Mucosa of gallbladder (tissue), 1 donor: ENCODE results near the gene SLC35E3. TPM values are rescaled to one million over a fixed set of nuclear protein-coding genes. Genes with fewer than 3 reads are reported as not detected.

Experiments used
- DNase-seq: peaks from one replicate; pipeline ENCODE4 v3.0.0-alpha.2; 2020; ENCODE audit warnings: low spot score
- total RNA-seq: library from RNA; stranded (reverse); gene quantifications from one replicate; pipeline ENCODE4 v1.2.1, GENCODE V29; 2021
- donor health status: DM: no; HTN: no; CAD: no.

The SLC35E3 gene
- total RNA-seq = 6.1 TPM

DNA sequence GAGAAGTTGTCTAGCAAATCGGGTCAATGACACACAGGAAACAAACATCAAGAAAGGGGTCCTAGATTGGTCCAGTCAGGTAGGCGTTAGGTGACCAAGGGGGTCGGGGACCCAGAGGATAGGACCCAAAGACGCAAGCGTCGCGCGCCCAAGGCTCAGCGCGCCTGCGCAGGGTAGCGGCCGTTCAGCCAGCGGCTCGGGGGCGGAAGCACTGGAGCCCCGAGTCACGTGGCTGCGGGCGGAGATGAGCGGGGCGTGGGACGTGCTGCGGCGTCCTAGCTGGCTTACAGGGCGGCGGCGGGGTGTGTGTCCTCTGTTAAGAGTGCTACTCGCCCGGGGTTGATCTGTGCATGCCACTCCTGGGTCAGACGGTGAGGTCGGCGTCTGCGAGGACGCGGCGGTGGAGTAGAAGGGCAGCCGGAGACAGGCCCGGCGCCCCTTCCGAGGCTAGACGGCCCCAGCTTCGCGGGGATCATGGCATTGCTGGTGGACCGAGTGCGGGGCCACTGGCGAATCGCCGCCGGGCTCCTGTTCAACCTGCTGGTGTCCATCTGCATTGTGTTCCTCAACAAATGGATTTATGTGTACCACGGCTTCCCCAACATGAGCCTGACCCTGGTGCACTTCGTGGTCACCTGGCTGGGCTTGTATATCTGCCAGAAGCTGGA lies at the start of gene SLC35E3:
SLC35E3 (plus strand) TSS at position 273 of the 668 bp plus-strand sequence; CDS start at position 475, 202 bp downstream.
- DNase-seq = peak; percentile 92

DNA sequence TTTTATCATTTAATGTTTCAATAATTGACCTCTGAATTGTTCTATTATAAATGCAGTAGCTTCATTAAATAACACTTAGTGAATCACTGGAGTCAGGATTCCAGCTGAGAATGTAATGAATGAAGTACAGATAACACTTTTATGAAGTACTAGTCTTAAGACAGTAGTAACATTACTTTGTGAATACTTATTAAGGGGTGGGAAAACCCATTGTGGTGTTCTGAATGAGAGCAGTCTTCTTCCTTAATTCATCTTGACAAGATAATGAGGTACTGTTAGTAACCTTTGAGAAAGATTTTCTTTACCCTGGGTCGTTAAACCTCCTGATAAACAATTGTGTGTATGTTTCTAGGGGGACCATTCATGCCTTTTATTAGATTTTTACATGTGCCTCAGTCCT lies 46.5 kb upstream of the SLC35E3 start:
- DNase-seq = no peak

DNA sequence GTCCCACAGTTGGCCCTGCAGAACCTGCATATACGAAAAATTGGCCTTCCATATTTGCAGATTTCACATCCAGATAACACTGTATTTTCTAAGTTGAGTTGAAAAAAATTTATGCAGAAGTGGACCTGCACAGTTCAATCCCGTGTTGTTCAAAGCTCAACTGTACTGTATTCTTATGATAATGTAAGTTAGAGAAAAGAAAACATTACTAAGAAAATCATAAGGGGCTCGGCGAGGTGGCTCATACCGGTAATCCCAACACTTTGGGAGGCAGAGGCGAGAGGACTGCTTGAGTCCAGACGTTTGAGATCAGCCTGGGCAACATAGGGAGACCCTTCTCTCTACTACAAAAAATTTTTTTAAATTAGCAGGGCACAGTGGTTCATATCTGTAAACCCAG lies 18.2 kb upstream of the SLC35E3 start:
- no peak for DNase-seq

DNA sequence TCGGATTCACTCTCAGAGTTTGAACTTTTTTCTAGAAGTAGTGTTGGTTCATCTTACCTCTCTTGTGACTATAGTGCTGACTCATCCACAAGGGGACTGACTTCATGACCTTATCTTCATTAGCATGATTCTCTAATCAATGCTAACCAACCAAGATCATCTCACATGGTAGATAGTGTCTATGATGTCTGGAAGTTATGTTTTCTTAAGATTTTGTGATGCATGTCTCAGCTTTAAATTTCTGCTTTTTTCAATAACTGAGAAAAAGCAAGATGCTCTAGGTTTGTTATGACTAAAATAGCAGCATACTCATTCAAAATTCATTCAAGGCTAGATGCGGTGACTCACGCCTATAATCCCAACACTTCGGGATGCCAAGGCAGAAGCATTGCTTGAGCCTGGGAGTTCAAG lies 12.3 kb upstream of the SLC35E3 start:
- no peak for DNase-seq

DNA sequence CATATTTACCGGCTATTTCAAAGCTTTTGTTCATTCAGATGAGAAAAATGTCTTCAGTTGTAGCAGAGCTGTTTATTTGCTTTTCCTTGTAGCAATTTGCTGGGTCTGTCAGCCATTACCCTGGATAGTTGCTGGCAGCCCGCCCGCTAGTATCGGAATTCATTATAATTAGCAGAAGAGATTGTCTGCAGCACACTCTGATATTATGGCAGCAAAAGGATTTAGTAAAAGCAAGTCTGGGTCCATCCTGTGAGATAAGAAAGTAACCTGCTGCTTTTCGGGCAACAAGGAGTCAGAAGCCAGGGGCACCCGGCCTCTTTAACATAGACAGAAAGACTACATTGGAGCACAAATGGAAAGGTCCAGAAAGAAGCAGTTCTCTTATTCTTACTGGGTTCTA lies 6.1 kb upstream of the SLC35E3 start:
- DNase-seq = no peak

DNA sequence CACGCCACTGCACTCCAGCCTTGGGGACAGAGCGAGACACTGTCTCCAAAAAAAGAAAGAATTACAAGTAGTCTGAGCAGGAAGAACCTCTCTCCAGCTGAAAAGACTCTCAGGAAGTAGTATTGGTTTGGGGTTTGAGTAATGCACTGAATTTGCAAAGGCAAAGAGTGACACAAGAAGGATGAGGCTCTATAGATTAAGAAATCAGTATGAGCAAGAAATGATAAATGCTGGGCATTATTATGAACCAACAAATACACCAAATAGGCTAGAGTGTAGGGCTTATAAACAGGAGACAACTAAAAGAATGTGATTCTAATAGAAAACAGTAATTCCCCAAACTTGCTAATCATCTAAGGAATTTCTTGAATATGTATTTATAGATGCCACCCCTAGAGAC lies 2.6 kb upstream of the SLC35E3 start:
- no peak for DNase-seq

DNA sequence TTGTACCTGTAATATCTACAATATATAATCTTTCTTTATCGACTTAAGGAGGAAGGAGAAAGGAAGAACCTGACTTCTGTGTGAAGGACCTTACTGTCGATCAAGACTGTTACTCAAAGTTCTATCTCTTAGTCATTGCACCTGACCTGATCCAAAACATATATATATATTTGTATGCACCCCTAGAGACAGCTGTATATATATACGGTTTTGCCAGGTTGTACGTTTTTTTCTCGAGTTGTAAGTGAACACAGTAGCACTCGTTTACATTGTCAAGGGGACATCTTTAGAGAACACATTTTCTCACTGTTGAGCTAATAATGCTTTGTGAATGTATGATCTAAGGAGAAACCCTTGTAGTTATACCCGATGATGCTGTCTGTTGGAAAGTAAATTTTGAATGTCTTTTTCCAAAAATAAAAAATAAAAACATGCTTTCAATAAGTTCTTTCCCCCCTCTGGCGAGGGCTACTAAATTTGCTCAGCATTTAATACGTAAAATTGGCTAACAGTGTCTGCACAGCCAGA lies 536 bp upstream of the SLC35E3 start:
- DNase-seq = no peak

DNA sequence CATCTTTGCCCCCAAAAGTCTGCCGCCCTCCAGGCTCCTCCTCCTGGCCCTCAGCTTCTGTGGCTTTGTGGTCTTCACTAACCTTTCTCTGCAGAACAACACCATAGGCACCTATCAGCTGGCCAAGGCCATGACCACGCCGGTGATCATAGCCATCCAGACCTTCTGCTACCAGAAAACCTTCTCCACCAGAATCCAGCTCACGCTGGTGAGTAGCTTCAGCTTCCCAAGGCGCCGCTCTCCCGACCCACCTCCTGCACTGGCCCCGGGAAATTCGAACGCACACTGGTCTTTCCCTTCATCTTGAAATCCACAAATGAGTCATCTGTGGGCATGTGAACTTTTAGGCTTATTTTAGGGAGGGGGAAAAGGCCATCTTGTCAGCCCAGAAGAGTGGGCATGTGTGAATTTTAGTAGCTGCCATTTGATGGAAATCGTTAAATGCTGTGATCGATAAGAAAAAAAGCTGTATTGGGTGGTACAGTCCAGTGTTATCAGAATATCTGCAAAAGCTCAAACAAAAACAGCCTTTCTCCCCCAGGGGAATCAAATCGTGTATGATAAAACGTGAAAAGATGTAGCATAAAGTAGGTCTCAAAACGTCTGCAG lies 700 bp downstream of the SLC35E3 start:
- DNase-seq = peak; percentile 47

DNA sequence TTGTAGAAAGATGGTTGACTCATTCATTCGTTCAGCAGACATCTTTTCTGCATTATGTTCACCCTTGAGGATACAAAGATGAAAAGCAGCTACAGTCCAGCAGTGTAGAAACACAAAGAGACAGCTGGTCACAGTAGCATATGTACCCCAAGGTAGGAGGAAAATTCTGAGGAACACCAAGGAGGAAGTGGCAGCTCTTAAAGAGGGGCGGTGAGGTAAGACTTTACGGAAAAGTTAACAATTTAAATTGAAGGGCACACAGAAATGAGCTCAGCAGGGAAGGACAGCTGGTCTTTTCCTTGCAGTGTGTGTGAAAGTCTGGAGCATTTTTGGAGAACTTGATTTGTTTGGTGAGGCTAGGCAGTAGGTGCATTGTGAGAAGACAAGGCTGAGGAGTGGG lies 3.5 kb downstream of the SLC35E3 start:
- DNase-seq = no peak

DNA sequence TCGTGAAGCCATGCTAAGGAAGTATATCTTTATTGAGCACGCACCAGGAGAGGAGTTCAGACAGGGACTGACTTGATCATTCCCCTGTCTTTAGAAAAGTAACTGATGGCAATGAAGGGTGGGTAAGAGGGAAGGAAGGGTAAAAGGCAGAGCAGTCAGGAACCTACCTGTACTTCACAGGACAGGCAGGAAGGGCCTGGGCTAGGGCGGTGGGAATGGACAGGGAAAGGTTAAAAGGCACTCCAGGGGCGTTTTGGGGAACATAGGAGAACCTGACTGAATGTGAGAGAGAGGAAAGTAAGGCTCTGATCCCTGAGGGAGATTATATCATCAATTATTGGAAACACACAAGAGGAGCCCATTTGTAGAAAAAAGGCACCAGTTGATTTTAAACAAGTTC lies 3.9 kb downstream of the SLC35E3 start:
- DNase-seq = no peak

DNA sequence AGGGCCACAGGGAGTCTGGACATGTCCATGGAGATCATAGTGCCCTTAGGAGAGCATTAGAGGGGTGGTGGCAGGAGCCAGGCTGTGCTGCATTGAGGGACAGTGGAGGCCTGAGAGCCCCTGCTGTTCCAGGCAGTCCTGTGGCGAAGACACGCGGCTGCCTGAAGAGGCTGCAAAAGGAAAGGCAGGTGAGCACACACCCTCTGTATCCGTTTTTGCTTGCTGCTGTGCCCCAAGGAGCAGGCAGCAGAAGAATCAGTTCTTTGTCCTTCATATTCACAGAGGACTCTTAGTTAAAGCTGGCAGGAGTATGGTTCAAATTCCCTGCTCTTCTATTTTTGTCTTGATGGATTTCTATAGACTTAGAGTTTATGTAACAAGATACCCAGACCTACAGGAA lies 4.5 kb downstream of the SLC35E3 start:
- DNase-seq = no peak

DNA sequence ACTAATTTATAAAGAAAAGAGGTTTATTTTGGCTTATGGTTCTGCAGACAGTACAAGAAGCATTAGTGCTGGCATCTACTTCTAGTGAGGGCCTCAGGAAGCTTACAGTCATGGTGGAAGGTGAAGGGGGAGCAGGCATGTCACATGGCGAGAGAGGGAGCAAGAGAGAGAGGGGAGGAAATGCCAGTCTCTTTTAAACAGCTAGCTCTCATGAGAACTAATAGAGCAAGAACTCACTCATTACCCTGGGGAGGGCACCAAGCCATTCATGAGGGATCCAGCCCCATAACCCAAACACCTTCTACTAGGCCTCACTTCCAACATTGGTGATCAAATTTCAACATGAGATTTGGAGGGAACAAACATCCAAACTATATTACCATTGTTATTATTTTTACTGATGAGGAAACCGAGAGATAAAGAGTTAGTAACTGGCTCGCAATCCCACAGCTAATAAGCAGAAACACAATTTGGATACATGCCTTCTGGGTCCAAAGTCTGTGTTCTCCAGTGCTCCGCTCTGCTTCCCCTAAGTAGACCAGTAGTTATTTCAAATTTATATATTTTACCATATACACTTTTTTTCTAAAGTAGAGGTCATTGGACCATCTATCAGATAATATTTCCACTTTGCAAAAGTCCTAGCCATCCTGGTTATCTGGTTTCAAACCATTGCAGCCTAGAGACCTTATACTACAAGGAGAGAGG lies 9.7 kb downstream of the SLC35E3 start:
- DNase-seq = no peak

DNA sequence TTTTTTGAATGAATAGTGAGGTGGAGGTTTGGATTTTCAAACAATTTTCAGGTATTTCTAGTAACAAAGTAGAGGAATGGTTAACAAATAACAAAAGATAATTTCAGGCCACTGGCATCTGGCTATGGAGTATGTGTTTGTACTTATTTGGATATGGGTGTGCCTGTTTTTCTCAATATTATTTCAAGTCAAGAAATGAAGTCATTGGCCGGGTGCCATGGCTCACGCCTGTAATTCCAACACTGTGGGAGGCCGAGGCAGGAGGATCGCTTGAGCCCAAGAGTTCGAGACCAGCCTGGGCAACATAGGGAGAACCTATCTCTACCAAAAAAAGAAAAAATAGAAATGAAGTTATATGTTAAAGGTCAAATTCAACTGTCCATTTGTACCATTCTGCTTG lies 13.9 kb downstream of the SLC35E3 start:
- no peak for DNase-seq

DNA sequence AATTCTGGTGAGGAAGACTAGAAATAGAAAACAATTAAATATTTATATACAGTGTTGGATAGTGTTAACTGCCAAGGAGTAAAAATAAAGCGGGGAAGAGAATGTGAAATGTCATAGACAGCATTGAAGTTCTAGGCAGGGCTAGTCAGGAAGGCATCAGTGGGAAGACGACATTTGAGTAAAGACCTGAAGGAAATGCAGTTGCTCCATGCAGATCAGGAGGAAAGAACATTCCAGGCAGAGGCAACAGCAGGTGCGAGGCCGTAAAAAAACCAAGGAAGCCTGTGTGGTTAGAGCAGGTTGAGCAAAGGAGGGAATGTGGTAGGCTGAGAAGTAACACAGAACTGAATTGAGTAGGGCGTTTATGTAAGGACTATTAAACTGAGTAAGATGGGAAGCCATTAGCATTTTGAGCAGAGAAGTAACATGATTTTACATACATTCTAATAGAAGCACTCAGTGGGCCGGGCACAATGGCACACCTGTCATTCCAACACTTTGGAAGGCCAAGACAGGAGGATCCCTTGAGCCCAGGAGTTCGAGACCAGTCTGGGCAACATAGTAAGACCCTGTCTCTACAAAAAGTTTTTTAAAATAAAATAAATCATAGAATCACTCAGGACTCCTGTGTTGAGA lies 14.9 kb downstream of the SLC35E3 start:
- no peak for DNase-seq

DNA sequence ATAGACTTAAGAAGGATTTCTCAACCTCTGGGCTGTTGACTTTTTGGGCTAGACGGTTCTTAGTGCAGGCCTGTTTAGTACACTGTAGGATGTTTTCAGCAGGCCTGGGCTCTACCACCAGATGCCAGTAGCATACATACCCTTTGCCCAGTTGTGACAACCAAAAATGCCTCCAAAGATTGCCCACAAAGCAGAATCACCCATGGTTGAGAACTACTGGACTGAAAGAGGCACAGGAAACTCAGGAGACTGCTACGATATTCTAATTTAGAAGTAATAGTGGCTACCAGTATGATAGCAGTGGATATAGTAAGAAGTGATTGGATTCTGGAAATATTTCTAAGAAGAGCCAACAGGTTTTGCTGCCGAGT lies 15.5 kb downstream of the SLC35E3 start:
- DNase-seq = no peak

DNA sequence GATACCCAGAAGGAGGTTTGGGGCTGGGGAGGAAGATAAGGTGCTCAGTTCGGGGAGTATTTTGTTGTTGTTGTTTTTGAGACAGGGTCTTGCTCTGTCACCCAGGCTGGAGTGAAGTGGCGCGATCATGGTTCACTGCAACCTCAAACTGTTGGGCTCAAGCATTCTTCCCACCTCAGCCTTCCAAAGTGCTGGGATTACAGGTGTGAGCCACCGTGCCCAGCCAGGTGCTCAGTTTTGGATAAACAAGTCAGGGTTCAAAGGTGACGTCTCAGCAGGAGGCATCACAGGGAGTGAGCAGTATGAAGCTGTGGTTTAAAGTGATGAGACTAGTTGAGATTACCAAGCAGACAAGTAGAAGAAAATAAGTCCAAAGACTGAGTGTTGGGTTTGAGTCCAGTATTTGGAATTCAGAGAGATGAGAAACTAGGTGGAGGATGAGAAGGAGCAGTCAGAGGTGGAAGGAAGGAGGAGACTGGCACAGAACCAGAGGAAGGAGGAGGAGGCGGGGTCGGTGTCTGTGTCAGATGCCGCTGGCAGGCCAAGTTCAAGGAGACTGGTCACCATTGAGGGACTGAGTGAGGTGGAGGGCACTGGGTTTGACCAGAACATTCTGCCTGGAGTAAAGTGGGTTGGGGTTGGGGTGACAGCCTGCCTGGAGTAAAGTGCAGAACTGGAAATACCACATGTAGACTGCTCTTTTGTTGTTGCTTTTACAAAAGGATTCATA lies 16.1 kb downstream of the SLC35E3 start:
- DNase-seq = no peak

DNA sequence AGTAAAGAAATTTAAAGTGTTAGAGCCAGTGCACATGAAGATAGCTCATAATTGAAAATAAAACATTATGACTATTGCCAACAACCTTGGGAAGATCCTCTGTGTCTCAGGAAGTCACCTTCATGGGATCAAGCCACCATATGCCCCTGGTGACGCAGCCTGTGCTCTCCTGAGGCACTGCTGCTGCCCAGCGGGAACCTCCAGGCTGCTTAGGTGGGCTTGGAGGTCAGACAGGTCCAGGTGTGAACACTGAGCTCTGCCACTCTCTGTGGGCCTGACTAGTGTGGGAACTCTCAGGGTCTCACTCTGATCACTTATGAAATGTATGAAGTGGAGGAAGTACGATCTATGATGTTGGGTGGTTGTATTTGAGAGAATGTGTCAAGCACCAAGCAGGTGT lies 16.7 kb downstream of the SLC35E3 start:
- no peak for DNase-seq

DNA sequence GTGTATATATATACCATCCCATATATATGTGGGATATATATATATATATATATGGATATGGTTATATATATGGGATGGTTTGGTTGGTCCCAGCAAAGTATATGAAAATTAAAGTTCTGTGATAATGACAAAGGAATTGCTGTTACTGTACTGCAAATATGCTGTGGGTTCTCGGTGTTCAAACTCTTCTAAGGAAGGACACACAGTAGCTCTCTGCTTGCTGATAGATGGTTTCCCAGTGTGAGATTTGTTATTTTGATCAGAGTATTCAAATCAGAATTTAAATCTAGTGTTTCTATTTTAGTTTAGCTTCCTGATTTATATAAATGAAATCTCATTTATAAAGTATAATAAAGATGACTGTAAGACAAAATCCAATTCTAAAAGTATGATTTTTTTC lies 19.7 kb downstream of the SLC35E3 start:
- DNase-seq = no peak

DNA sequence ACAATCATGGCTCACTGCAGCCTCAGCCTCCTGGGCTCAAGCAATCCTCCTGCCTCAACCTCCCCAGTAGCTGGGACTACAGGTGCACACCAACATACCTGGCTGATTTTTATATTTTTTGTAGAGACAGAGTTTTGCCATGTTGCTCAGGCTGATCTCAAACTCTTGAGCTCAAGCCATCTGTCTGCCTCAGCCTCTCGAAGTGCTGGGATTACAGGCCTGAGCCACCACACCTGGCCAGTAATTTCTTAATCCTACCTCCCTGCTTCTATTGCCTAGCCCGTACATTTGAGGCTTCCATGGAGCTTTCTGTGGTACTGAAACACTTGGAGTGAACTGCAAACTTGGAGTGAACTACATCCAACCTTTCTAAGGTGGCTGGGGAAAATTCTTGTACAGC lies 20.7 kb downstream of the SLC35E3 start:
- DNase-seq = no peak

DNA sequence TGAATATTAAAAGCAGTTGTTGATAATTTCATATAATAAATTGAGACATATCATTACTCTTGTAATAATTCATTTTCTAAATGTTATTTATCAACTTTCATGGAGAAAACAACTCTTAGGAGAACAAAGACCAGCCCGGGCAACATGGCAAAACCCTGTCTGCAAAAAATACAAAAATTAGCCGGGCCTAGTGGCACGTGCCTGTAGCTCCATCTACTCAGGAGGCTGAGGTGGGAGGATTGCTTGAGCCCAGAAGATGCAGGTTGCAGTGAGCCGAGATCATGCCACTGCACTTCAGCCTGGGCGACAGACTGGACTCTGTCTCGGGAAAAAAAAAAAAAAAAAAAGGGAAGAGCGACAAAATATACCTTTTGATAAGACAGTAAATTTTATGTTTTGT lies 21.2 kb downstream of the SLC35E3 start:
- no peak for DNase-seq

DNA sequence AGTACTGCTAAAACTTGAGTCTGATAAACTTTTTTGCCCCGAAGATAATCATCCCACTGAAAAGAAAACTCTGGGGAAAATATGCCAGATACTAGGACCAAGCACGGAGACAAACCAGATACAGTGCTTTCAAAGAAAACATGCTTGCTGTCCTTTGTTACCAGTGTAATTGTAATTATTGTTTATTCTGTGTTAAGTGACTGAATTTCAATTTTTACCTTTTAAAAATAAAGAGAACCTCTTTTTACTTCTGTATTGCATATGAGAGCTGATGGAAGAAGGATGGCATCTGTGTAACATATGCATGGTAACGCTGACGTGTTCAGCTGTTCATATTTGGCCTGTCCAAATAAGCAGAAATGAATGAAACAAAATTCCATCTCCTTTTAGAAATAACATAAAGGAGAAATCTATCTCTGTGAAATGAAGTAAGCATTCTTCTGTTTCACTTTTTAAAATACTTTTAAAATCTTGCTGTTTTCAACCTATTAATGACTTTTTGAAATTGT lies 22.5 kb downstream of the SLC35E3 start:
- no peak for DNase-seq

DNA sequence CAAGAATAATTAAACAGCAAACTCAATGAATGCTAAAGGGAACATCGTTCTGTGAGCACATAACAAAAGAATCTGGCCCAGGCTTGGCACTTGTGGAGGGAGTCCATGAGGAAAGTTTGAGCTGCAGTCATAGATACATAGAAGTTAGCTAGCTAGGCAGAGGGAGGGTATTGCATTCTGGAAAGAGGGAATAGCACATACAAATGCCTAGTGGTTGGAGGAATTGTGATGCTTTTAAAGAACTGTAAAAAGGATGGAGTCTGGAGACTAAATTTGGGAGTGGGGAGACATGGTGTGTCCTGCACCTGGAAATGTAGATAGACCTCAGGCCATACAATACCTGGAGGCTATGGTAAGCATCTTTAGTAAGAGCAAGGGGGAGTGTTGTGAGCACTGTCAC lies 24.0 kb downstream of the SLC35E3 start:
- DNase-seq = no peak
